A549 (cell line): ENCODE results near the gene BPIFB2. TPM values are rescaled to one million over a fixed set of nuclear protein-coding genes. Genes with fewer than 3 reads are reported as not detected.

Experiments
- ATAC-seq, 2 experiments: fragments of 200-7000 bp in 1 of 2; fragments of >200 bp in 1 of 2; cut with Nextera tagmentation in 1 of 2; cut with Tn5 transposase in 1 of 2; 3 replicates each; pipeline versions ENCODE4 v1.8.0 to v1.9.1; 2018 to 2020; ENCODE audit warnings: mild to moderate bottlenecking in 1 of 2, moderate library complexity in 1 of 2
- CTCF ChIA-PET: fragments of 300-600 bp; sonication (Branson Sonifier 250); formaldehyde crosslinking; extraction: SDS; loops from one replicate; lab custom pipeline; 2021; ENCODE audit warnings: antibody characterized with exemption, inconsistent platforms; lab: Yijun Ruan, JAX
- POLR2A ChIA-PET: fragments of 350-600 bp; formaldehyde crosslinking; extraction: SDS; loops from one replicate; lab custom pipeline; 2021; ENCODE audit warnings: antibody characterized with exemption, inconsistent platforms; lab: Yijun Ruan, JAX
- DNase-seq, 2 experiments: peaks; one replicate each; pipeline versions ENCODE4 v3.0.0 to v3.0.0-alpha.2; 2011 to 2016; ENCODE audit warnings: low read depth in 1 of 2, low spot score in 1 of 2
- FAIRE-seq: peaks from 2 replicates; lab custom pipeline; 2011; peaks lifted over from hg19 to GRCh38; lab: Jason Lieb, UNC
- H3K27ac ChIP-seq, 2 experiments: fragments of >200 bp; sonication (Bioruptor Twin); formaldehyde crosslinking; 3 replicates each; pipeline ENCODE4 v1.5.1; 2016 to 2017
- H3K4me1 ChIP-seq: fragments of >200 bp; sonication (Bioruptor Twin); formaldehyde crosslinking; 3 replicates; pipeline ENCODE4 v1.6.1; 2016
- H3K4me2 ChIP-seq: fragments of >200 bp; sonication (Bioruptor Twin); formaldehyde crosslinking; 3 replicates; pipeline ENCODE4 v1.6.1; 2016
- H3K4me3 ChIP-seq: fragments of >200 bp; sonication (Bioruptor Twin); formaldehyde crosslinking; 3 replicates; pipeline ENCODE4 v1.5.1; 2016
- H3K9me3 ChIP-seq: fragments of >200 bp; sonication (Bioruptor Twin); formaldehyde crosslinking; 3 replicates; pipeline ENCODE4 v1.6.1; 2016
- CBX2 ChIP-seq: fragments of 200-600 bp; sonication (generic); IDR thresholded peaks from 2 replicates; pipeline ENCODE4 v1.6.1; 2016; ENCODE audit warnings: low read depth, mild to moderate bottlenecking, borderline replicate concordance
- CEBPB ChIP-seq, 2 experiments: fragments of >200 bp in 1 of 2; sonication (Bioruptor Twin) in 1 of 2; formaldehyde crosslinking in 1 of 2; IDR thresholded peaks; 2 replicates each; pipeline ENCODE4 v1.6.1; 2012 to 2016
- CHD4 ChIP-seq: fragments of 200-600 bp; sonication (generic); IDR thresholded peaks from 2 replicates; pipeline ENCODE4 v1.6.1; 2016; ENCODE audit warnings: antibody characterized with exemption, mild to moderate bottlenecking, borderline replicate concordance
- EHMT2 ChIP-seq: fragments of 200-600 bp; sonication (generic); IDR thresholded peaks from 2 replicates; pipeline ENCODE4 v1.6.1; 2016; ENCODE audit warnings: antibody characterized with exemption, low read depth, mild to moderate bottlenecking, moderate library complexity
- ELK1 ChIP-seq: fragments of 150-350 bp; IDR thresholded peaks from 2 replicates; pipeline ENCODE4 v1.6.1; 2014; ENCODE audit warnings: low read depth, mild to moderate bottlenecking, low read length
- EP300 ChIP-seq, 2 experiments: fragments of >200 bp; sonication (Bioruptor Twin); formaldehyde crosslinking; IDR thresholded peaks; 2 replicates in 1 of 2; 3 replicates in 1 of 2; pipeline ENCODE4 v1.6.1; 2016 to 2017
- FOXS1 ChIP-seq: fragments of 250-450 bp; sonication (Bioruptor Pico); IDR thresholded peaks from 2 replicates; pipeline ENCODE4 v1.5.0; 2020; ENCODE audit warnings: mild to moderate bottlenecking, moderate library complexity
- HES2 ChIP-seq: fragments of >200 bp; sonication (Bioruptor Twin); formaldehyde crosslinking; IDR thresholded peaks from 2 replicates; pipeline ENCODE4 v1.6.1; 2016
- HEYL ChIP-seq: fragments of 250-450 bp; sonication (Bioruptor Pico); IDR thresholded peaks from 2 replicates; pipeline ENCODE4 v1.8.0; 2021; ENCODE audit warnings: mild to moderate bottlenecking, moderate library complexity
- MAFK ChIP-seq: fragments of 450-650 bp; IDR thresholded peaks from 2 replicates; pipeline ENCODE4 v1.6.1; 2014; ENCODE audit not compliant: partially characterized antibody
- NPAS2 ChIP-seq: fragments of 250-450 bp; sonication (Bioruptor Pico); IDR thresholded peaks from 2 replicates; pipeline ENCODE4 v1.8.0; 2022; ENCODE audit warnings: mild to moderate bottlenecking, moderate library complexity, borderline replicate concordance
- POLR2A ChIP-seq: IDR thresholded peaks from 2 replicates; pipeline ENCODE4 v1.6.1; 2012; ENCODE audit warnings: mild to moderate bottlenecking, low read length
- POLR2AphosphoS2 ChIP-seq: conservative IDR thresholded peaks from 2 replicates; pipeline ENCODE4 v1.6.1; 2012; ENCODE audit warnings: low read length, improper control_type of control experiment, inconsistent platforms
- RAD21 ChIP-seq, 2 experiments: fragments of >200 bp in 1 of 2; sonication (Bioruptor Twin) in 1 of 2; formaldehyde crosslinking in 1 of 2; IDR thresholded peaks in 1 of 2; conservative IDR thresholded peaks in 1 of 2; 2 replicates in 1 of 2; 3 replicates in 1 of 2; pipeline ENCODE4 v1.6.1; 2012 to 2018; ENCODE audit warnings: inconsistent platforms in 1 of 2
- REST ChIP-seq: fragments of 200-600 bp; sonication (generic); IDR thresholded peaks from 2 replicates; pipeline ENCODE4 v1.6.1; 2016; ENCODE audit warnings: antibody characterized with exemption, mild to moderate bottlenecking, moderate library complexity
- RNF2 ChIP-seq: fragments of 200-600 bp; sonication (generic); IDR thresholded peaks from 2 replicates; pipeline ENCODE4 v1.6.1; 2016; ENCODE audit warnings: low read depth, mild to moderate bottlenecking, antibody characterized with exemption, moderate library complexity, borderline replicate concordance
- SREBF2 ChIP-seq: fragments of 450-650 bp; IDR thresholded peaks from 2 replicates; pipeline ENCODE4 v1.6.1; 2014; ENCODE audit warnings: mild to moderate bottlenecking, moderate library complexity
- TP53 ChIP-seq: fragments of 250-450 bp; sonication (Bioruptor Pico); IDR thresholded peaks from 2 replicates; pipeline ENCODE4 v1.5.0; 2021; ENCODE audit warnings: mild to moderate bottlenecking, moderate library complexity
- ZC3H11A ChIP-seq: fragments of 450-650 bp; IDR thresholded peaks from 2 replicates; pipeline ENCODE4 v1.6.1; 2014; ENCODE audit warnings: antibody characterized with exemption, mild to moderate bottlenecking
- ZNF302 ChIP-seq: fragments of 250-450 bp; sonication (Bioruptor Pico); IDR thresholded peaks from 2 replicates; pipeline ENCODE4 v1.9.0; 2021; ENCODE audit warnings: inconsistent platforms, mild to moderate bottlenecking, moderate library complexity
- WGBS: methylation state at CpG from one replicate; pipeline ENCODE4 v1.1.6; 2017; ENCODE audit errors: missing lambda C conversion rate; 5-methylcytosine and 5-hydroxymethylcytosine counted together
- polyA plus RNA-seq, 4 experiments: library from polyadenylated mRNA; depleted of rRNA in 3 of 4; stranded (reverse); fragments of >200 nt; fragmentation: RNase III in 1 of 4; extraction: RNeasy Plus Mini Kit Qiagen cat#74134 plus additional on column Dnase treatment in 1 of 4; gene quantifications; 2 replicates in 3 of 4; 3 replicates in 1 of 4; pipeline ENCODE4 v1.2.3, GENCODE V29; 2011 to 2017
- TF ChIP-seq, protein P1 (sequence below): IDR thresholded peaks from 2 replicates; pipeline ENCODE4 v1.6.1; 2012; ENCODE audit warnings: low read depth, borderline replicate concordance
- TF ChIP-seq, protein P2 (sequence below): IDR thresholded peaks from 2 replicates; pipeline ENCODE4 v1.6.1; 2012
- TF ChIP-seq, protein P3 (sequence below): fragments of 250-450 bp; sonication (Bioruptor Pico); IDR thresholded peaks from 2 replicates; pipeline ENCODE4 v1.5.0; 2020; ENCODE audit warnings: low read depth, mild to moderate bottlenecking, moderate library complexity

Gene BPIFB2
- polyA plus RNA-seq, 2 of the 4 experiments (the other 2 are of a cell fraction): not detected

DNA sequence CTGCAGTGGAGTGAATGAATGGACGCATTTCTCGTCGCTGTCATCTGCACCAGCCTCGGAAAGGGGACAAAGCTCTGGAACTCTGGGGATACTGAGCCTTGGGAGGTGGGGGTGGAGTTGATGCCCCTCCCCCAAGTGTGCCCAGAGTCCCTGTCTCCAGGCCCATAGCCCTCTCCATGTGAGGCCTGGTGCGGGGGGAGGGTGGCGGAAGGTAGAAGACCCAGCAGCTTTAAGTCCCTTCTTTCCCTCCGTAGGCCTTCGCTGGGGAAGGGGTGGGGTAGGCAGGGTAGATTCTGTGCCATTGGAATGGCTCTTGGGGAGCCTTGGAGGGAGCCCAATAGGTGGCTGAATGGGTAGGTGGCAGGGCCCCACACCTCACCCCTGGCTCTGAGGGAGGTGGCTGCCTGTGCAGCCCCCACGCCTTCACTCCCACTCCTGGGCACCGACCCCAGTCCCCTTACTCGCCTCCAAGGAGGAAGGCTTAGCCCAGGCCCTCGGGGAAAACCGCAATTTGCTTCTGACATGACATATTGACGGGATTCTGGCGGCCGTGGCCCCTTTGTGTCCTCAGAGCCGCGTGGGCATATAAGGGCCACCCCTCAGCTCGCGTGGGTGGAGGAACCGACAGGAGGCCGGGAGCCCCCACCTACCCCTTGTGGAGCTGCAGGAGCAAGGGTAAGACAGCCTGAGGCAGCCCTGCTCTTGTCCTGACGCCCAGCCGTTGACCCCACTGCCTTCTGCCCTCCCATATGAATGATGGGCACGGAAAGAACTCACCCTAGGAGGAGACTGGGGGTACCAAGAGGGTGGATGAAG, 46.0 kb downstream of the BPIFB2 start, which contains the start of gene BPIFB3:
TSS of gene BPIFB3 (plus strand) at position 613 of the 816 bp plus-strand sequence. CDS start 1,533 bp downstream, outside the sequence.
- DNase-seq (no peak), ATAC-seq (no peak), FAIRE-seq (no peak)
- no peaks in the 10 kb centered on the region for H3K4me1 ChIP-seq
- H3K27ac ChIP-seq: no peak within 1 kb of the TSS
- 60% methylated on average over 20 of the region's 25 CpGs for WGBS
- H3K4me2 ChIP-seq: no peak within 1 kb of the TSS
- no peaks in the 10 kb centered on the region for H3K9me3 ChIP-seq
- TF ChIP-seq RNF2: no peak
- no peak for TF ChIP-seq SREBF2
- no peak for TF ChIP-seq TP53 (CRISPR knock-in tag)
- ChIA-PET POLR2A (no interaction called here), CTCF (interaction anchor here (0.6 kb wide), 2 partner anchors 149 to 307 kb away, joined by 3 to 5 read pairs; no protein-coding TSS in a partner anchor)
- H3K4me3 ChIP-seq: no peak within 1 kb of the TSS

GRCh38 chr20:33054381-33054780, 46.9 kb downstream of the BPIFB2 start:
- CTCF ChIA-PET: interaction anchor here (0.6 kb wide), 1 partner anchor 308 kb away, joined by 3 read pairs; no protein-coding TSS in a partner anchor
- FAIRE-seq: no peak

DNA sequence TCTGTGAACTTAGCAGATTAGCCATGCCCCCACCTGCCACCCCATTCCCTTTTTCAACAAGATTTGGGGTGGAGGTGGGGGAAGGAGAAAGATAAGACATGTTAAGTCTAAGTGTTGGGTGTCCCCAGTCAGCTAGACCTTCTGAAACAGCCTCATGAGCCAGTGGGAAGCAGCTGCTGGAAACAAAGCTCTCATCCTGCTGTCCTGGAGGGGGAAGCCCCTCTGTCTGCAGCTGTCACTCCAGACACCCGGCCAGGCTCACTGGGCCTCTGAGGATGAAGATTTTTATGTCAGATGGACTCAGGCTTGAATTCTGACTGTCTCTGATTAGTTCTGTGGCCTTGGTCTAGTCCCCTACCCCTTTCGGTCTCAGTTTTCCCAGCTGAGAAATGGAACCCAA, 47.3 kb downstream of the BPIFB2 start:
- ChIA-PET POLR2A (no interaction called here), CTCF (no interaction called here)
- H3K9me3 ChIP-seq: no peaks in the 10 kb centered on the region
- no peak for FAIRE-seq
- no peak for DNase-seq
- H3K27ac ChIP-seq: no peak overlapping the region
- no peak for ATAC-seq
- no peaks in the 10 kb centered on the region for H3K4me1 ChIP-seq
- H3K4me3 ChIP-seq: no peak overlapping the region
- H3K4me2 ChIP-seq: no peak overlapping the region
- 60% methylated on average over 2 of the region's 2 CpGs for WGBS
- no peak for TF ChIP-seq EHMT2
- no peak for TF ChIP-seq HES2
- TF ChIP-seq REST: no peak
- no peak for TF ChIP-seq NPAS2
- TF ChIP-seq POLR2A: no peak
- TF ChIP-seq, protein P1, sequence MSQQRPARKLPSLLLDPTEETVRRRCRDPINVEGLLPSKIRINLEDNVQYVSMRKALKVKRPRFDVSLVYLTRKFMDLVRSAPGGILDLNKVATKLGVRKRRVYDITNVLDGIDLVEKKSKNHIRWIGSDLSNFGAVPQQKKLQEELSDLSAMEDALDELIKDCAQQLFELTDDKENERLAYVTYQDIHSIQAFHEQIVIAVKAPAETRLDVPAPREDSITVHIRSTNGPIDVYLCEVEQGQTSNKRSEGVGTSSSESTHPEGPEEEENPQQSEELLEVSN: no peak
- no peak for TF ChIP-seq RAD21 (conservative IDR thresholded peaks at IDR 0.05 in 1 of 2, IDR thresholded peaks at IDR 0.05 in 1 of 2)
- TF ChIP-seq EP300 (IDR thresholded peaks at IDR 0.05): no peak
- no peak for TF ChIP-seq FOXS1
- TF ChIP-seq, protein P2, sequence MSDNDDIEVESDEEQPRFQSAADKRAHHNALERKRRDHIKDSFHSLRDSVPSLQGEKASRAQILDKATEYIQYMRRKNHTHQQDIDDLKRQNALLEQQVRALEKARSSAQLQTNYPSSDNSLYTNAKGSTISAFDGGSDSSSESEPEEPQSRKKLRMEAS: no peak
- no peak for TF ChIP-seq CBX2
- TF ChIP-seq CEBPB (IDR thresholded peaks at IDR 0.05): no peak
- TF ChIP-seq ZNF302 (CRISPR knock-in tag): no peak
- no peak for TF ChIP-seq ZC3H11A
- TF ChIP-seq CHD4: no peak
- TF ChIP-seq MAFK: no peak

More at GRCh38 chr20:33054381-33054780, 46.9 kb downstream of the BPIFB2 start:
- WGBS: 72% methylated on average over 7 of the region's 7 CpGs
- Histone ChIP-seq H3K9me3 (no peaks in the 10 kb centered on the region), H3K4me3 (no peak overlapping the region), H3K27ac (no peak overlapping the region), H3K4me2 (no peak overlapping the region), H3K4me1 (no peaks in the 10 kb centered on the region)
- POLR2A ChIA-PET: no interaction called here
- DNase-seq (no peak), ATAC-seq (no peak)
- no peak for TF ChIP-seq CBX2
- TF ChIP-seq MAFK: no peak
- TF ChIP-seq, protein P2: no peak
- TF ChIP-seq POLR2AphosphoS2: no peak
- no peak for TF ChIP-seq HEYL
- TF ChIP-seq, protein P3, sequence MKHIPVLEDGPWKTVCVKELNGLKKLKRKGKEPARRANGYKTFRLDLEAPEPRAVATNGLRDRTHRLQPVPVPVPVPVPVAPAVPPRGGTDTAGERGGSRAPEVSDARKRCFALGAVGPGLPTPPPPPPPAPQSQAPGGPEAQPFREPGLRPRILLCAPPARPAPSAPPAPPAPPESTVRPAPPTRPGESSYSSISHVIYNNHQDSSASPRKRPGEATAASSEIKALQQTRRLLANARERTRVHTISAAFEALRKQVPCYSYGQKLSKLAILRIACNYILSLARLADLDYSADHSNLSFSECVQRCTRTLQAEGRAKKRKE (CRISPR knock-in tag): no peak
- TF ChIP-seq ZNF302 (CRISPR knock-in tag): no peak
- no peak for TF ChIP-seq ELK1
